GM23338 (cell line): ENCODE measurements around the gene DST. TPM values are rescaled to one million over a fixed set of nuclear protein-coding genes. Genes with fewer than 3 reads are reported as not detected.
A peak's percentile ranks its signal among the peaks of the same experiment; 100 is the strongest.

Experiments
- ATAC-seq: fragments of 200-7000 bp; cut with Tn5 transposase; 3 replicates; pipeline ENCODE4 v1.9.1; 2020
- DNase-seq: peaks from one replicate; pipeline ENCODE4 v3.0.0-alpha.2; 2015; ENCODE audit warnings: low spot score
- H2AFZ ChIP-seq: fragments of 200-600 bp; sonication (generic); 2 replicates; pipeline ENCODE4 v1.8.0; 2016; ENCODE audit warnings: antibody characterized with exemption, mild to moderate bottlenecking, moderate library complexity
- H3F3A ChIP-seq: fragments of 200-600 bp; sonication (generic); replicated peaks from 2 replicates; pipeline ENCODE4 v1.8.0; 2017; ENCODE audit warnings: antibody characterized with exemption, mixed run types, low read depth
- H3K27ac ChIP-seq: fragments of 200-600 bp; sonication (generic); 2 replicates; pipeline ENCODE4 v1.6.1; 2016; ENCODE audit warnings: low read depth
- H3K27me3 ChIP-seq: fragments of 200-600 bp; sonication (generic); 2 replicates; pipeline ENCODE4 v1.8.0; 2016; ENCODE audit warnings: mild to moderate bottlenecking, mixed run types, moderate library complexity; ENCODE audit not compliant: insufficient read depth
- H3K36me3 ChIP-seq: fragments of 200-600 bp; sonication (generic); 2 replicates; pipeline ENCODE4 v1.8.0; 2016; ENCODE audit warnings: mild to moderate bottlenecking; ENCODE audit not compliant: insufficient read depth
- H3K4me1 ChIP-seq: fragments of 200-600 bp; sonication (generic); 2 replicates; pipeline ENCODE4 v1.8.0; 2016; ENCODE audit warnings: mild to moderate bottlenecking, moderate library complexity; ENCODE audit not compliant: insufficient read depth
- H3K4me2 ChIP-seq: fragments of 200-600 bp; sonication (generic); 2 replicates; pipeline ENCODE4 v1.7.1; 2017; ENCODE audit warnings: mixed run types
- H3K4me3 ChIP-seq: fragments of 200-600 bp; sonication (generic); 2 replicates; pipeline ENCODE4 v1.6.1; 2016; ENCODE audit warnings: mixed run types
- H3K79me2 ChIP-seq: fragments of 200-600 bp; sonication (generic); replicated peaks from 2 replicates; pipeline ENCODE4 v1.8.0; 2017; ENCODE audit warnings: mild to moderate bottlenecking; ENCODE audit not compliant: insufficient read depth
- H3K9me2 ChIP-seq: fragments of 200-600 bp; sonication (generic); 2 replicates; pipeline ENCODE4 v1.8.0; 2017; ENCODE audit not compliant: insufficient read depth
- H4K20me1 ChIP-seq: fragments of 200-600 bp; sonication (generic); replicated peaks from 2 replicates; pipeline ENCODE4 v1.8.0; 2017; ENCODE audit warnings: mild to moderate bottlenecking; ENCODE audit not compliant: insufficient read depth
- H3K27ac Mint-ChIP-seq: 2 replicates; pipeline ENCODE4 v1.8.0; 2020; ENCODE audit warnings: inconsistent platforms, mild to moderate bottlenecking, moderate library complexity, mixed read lengths
- H3K27me3 Mint-ChIP-seq: 3 replicates; pipeline ENCODE4 v1.8.0; 2022; ENCODE audit warnings: low read depth, mild to moderate bottlenecking, moderate library complexity, mixed read lengths, inconsistent platforms; ENCODE audit not compliant: insufficient read depth, poor library complexity
- H3K36me3 Mint-ChIP-seq: 3 replicates; pipeline ENCODE4 v1.8.0; 2021; ENCODE audit warnings: low read depth, mild to moderate bottlenecking, inconsistent platforms, moderate library complexity, mixed read lengths
- H3K4me1 Mint-ChIP-seq: 3 replicates; pipeline ENCODE4 v1.8.0; 2020; ENCODE audit warnings: mild to moderate bottlenecking, inconsistent platforms, mixed read lengths
- H3K4me3 Mint-ChIP-seq: 3 replicates; pipeline ENCODE4 v1.8.0; 2021; ENCODE audit warnings: moderate library complexity, mild to moderate bottlenecking, inconsistent platforms, mixed read lengths
- H3K9me3 Mint-ChIP-seq: 3 replicates; pipeline ENCODE4 v1.8.0; 2020; ENCODE audit warnings: moderate library complexity, mild to moderate bottlenecking, inconsistent platforms, mixed read lengths
- CREB1 ChIP-seq: fragments of 250-450 bp; sonication (Bioruptor Pico); IDR thresholded peaks from 2 replicates; pipeline ENCODE4 v1.5.0; 2020; ENCODE audit warnings: low read depth, mild to moderate bottlenecking, moderate library complexity
- EZH2 ChIP-seq: fragments of 200-600 bp; sonication (generic); IDR thresholded peaks from one replicate; pipeline ENCODE4 v1.8.0; 2017; ENCODE audit warnings: antibody characterized with exemption, mild to moderate bottlenecking, low read depth; ENCODE audit not compliant: unreplicated experiment
- EZH2phosphoT487 ChIP-seq: fragments of 200-600 bp; sonication (generic); IDR thresholded peaks from one replicate; pipeline ENCODE4 v1.8.1; 2018; ENCODE audit warnings: antibody characterized with exemption; ENCODE audit not compliant: unreplicated experiment
- JUNB ChIP-seq: IDR thresholded peaks from one replicate; pipeline ENCODE4 v1.6.1; 2016; ENCODE audit warnings: antibody characterized with exemption; ENCODE audit not compliant: unreplicated experiment
- NANOG ChIP-seq: IDR thresholded peaks from 2 replicates; pipeline ENCODE4 v1.6.1; 2016; ENCODE audit warnings: antibody characterized with exemption, borderline replicate concordance
- REST ChIP-seq: IDR thresholded peaks from one replicate; pipeline ENCODE4 v1.6.1; 2018; ENCODE audit warnings: antibody characterized with exemption; ENCODE audit not compliant: unreplicated experiment
- ZNF331 ChIP-seq: fragments of 250-450 bp; sonication (Bioruptor Pico); IDR thresholded peaks from 2 replicates; pipeline ENCODE4 v1.5.0; 2020; ENCODE audit warnings: low read depth, mild to moderate bottlenecking, moderate library complexity
- polyA plus RNA-seq: library from polyadenylated mRNA; unstranded; fragments of >200 nt; fragmentation: Nextera tagmentation; extraction: Ambion mirVana; gene quantifications from 2 replicates; pipeline ENCODE4 v1.2.1, GENCODE V29; 2016
- total RNA-seq: library from RNA; depleted of rRNA; stranded (reverse); fragments of >200 nt; shearing (Covaris generic); gene quantifications from 2 replicates; pipeline ENCODE4 v1.2.3, GENCODE V29; 2014
- TF ChIP-seq, protein P1 (sequence below): fragments of 250-450 bp; sonication (Bioruptor Pico); IDR thresholded peaks from 2 replicates; pipeline ENCODE4 v1.5.0; 2020; ENCODE audit warnings: mild to moderate bottlenecking, moderate library complexity
- TF ChIP-seq, protein P2 (sequence below): IDR thresholded peaks from 2 replicates; pipeline ENCODE4 v1.6.1; 2016; ENCODE audit warnings: antibody characterized with exemption

Gene DST
- total and polyA plus RNA-seq, 2 experiments from 2014 or later: 88.7 to 188 TPM

DNA sequence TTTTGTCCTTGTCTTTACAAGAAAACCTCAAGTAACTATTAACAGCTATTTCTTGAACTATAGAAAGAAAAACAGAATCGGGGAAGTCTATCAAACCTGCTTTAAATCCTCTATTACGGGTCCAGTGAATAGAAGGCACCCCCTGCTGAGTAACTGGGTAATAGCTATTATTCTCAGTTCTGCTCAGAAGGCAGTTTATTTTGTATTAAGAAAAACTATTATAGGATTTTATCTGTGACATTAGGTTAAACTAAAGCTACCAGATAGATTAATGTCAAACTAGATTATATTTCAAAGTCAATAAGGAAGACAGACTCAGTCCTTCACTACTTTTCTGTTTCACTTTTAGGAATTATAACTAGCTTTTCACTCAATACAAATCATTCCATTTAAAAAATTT, 93.7 kb downstream of the DST start:
- Histone ChIP-seq H3K4me3 (no peak overlapping the region), H3K4me2 (no peak overlapping the region), H4K20me1 (peaks cover 5% of the 10 kb centered on the region; the same call in 1 of the 2 replicates), H3K27ac (no peak overlapping the region), H2AFZ (no peak overlapping the region), H3K79me2 (peaks cover 35% of the 10 kb centered on the region), H3K4me1 (peaks cover 2% of the 10 kb centered on the region; the same call in 1 of the 2 replicates), H3K36me3 (peaks cover 5% of the 10 kb centered on the region; the same call in 1 of the 2 replicates), H3F3A (no peaks in the 10 kb centered on the region), H3K27me3 (no peaks in the 10 kb centered on the region), H3K9me2 (no peaks in the 10 kb centered on the region)
- TF ChIP-seq CREB1 (CRISPR knock-in tag): no peak
- TF ChIP-seq, protein P1, sequence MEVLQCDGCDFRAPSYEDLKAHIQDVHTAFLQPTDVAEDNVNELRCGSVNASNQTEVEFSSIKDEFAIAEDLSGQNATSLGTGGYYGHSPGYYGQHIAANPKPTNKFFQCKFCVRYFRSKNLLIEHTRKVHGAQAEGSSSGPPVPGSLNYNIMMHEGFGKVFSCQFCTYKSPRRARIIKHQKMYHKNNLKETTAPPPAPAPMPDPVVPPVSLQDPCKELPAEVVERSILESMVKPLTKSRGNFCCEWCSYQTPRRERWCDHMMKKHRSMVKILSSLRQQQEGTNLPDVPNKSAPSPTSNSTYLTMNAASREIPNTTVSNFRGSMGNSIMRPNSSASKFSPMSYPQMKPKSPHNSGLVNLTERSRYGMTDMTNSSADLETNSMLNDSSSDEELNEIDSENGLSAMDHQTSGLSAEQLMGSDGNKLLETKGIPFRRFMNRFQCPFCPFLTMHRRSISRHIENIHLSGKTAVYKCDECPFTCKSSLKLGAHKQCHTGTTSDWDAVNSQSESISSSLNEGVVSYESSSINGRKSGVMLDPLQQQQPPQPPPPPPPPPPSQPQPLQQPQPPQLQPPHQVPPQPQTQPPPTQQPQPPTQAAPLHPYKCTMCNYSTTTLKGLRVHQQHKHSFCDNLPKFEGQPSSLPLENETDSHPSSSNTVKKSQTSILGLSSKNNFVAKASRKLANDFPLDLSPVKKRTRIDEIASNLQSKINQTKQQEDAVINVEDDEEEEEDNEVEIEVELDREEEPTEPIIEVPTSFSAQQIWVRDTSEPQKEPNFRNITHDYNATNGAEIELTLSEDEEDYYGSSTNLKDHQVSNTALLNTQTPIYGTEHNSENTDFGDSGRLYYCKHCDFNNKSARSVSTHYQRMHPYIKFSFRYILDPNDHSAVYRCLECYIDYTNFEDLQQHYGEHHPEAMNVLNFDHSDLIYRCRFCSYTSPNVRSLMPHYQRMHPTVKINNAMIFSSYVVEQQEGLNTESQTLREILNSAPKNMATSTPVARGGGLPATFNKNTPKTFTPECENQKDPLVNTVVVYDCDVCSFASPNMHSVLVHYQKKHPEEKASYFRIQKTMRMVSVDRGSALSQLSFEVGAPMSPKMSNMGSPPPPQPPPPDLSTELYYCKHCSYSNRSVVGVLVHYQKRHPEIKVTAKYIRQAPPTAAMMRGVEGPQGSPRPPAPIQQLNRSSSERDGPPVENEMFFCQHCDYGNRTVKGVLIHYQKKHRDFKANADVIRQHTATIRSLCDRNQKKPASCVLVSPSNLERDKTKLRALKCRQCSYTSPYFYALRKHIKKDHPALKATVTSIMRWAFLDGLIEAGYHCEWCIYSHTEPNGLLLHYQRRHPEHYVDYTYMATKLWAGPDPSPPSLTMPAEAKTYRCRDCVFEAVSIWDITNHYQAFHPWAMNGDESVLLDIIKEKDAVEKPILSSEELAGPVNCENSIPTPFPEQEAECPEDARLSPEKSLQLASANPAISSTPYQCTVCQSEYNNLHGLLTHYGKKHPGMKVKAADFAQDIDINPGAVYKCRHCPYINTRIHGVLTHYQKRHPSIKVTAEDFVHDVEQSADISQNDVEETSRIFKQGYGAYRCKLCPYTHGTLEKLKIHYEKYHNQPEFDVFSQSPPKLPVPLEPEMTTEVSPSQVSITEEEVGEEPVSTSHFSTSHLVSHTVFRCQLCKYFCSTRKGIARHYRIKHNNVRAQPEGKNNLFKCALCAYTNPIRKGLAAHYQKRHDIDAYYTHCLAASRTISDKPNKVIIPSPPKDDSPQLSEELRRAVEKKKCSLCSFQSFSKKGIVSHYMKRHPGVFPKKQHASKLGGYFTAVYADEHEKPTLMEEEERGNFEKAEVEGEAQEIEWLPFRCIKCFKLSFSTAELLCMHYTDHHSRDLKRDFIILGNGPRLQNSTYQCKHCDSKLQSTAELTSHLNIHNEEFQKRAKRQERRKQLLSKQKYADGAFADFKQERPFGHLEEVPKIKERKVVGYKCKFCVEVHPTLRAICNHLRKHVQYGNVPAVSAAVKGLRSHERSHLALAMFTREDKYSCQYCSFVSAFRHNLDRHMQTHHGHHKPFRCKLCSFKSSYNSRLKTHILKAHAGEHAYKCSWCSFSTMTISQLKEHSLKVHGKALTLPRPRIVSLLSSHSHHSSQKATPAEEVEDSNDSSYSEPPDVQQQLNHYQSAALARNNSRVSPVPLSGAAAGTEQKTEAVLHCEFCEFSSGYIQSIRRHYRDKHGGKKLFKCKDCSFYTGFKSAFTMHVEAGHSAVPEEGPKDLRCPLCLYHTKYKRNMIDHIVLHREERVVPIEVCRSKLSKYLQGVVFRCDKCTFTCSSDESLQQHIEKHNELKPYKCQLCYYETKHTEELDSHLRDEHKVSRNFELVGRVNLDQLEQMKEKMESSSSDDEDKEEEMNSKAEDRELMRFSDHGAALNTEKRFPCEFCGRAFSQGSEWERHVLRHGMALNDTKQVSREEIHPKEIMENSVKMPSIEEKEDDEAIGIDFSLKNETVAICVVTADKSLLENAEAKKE (CRISPR knock-in tag): no peak
- DNase-seq (peak; percentile 27), ATAC-seq (no peak)
- Mint-ChIP-seq H3K36me3 (peaks cover 20% of the 10 kb centered on the region; the same call in 2 of the 3 replicates), H3K9me3 (no peaks in the 10 kb centered on the region), H3K27me3 (no peaks in the 10 kb centered on the region), H3K27ac (no peak overlapping the region), H3K4me3 (no peak overlapping the region), H3K4me1 (peaks cover 5% of the 10 kb centered on the region)

- Mint-ChIP-seq H3K4me3 (no peak overlapping the region), H3K4me1 (peaks cover 5% of the 10 kb centered on the region), H3K27me3 (no peaks in the 10 kb centered on the region), H3K9me3 (no peaks in the 10 kb centered on the region), H3K36me3 (peaks cover 9% of the 10 kb centered on the region; the same call in 1 of the 3 replicates), H3K27ac (no peak overlapping the region)
- Histone ChIP-seq H3K27me3 (no peaks in the 10 kb centered on the region), H2AFZ (no peak overlapping the region), H3K36me3 (no peaks in the 10 kb centered on the region), H4K20me1 (peaks cover 9% of the 10 kb centered on the region), H3K79me2 (peaks cover 35% of the 10 kb centered on the region), H3K27ac (no peak overlapping the region), H3K4me2 (no peak overlapping the region), H3K4me3 (no peak overlapping the region), H3K9me2 (no peaks in the 10 kb centered on the region), H3K4me1 (peaks cover 11% of the 10 kb centered on the region), H3F3A (no peaks in the 10 kb centered on the region)
- DNase-seq (no peak), ATAC-seq (no peak)
- TF ChIP-seq REST (no peak), ZNF331 (CRISPR knock-in tag) (no peak), EZH2phosphoT487 (no peak), EZH2 (no peak), CREB1 (CRISPR knock-in tag) (no peak), NANOG (no peak), JUNB (no peak)
- TF ChIP-seq, protein P2, sequence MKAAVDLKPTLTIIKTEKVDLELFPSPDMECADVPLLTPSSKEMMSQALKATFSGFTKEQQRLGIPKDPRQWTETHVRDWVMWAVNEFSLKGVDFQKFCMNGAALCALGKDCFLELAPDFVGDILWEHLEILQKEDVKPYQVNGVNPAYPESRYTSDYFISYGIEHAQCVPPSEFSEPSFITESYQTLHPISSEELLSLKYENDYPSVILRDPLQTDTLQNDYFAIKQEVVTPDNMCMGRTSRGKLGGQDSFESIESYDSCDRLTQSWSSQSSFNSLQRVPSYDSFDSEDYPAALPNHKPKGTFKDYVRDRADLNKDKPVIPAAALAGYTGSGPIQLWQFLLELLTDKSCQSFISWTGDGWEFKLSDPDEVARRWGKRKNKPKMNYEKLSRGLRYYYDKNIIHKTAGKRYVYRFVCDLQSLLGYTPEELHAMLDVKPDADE: no peak
These were observed 95.0 kb downstream of the DST start for GRCh38 chr6:56547687-56548086.
